T-helper 9 cell (primary cell): Measurements from ENCODE around the gene WWC2.

Experiments used
- DNase-seq: peaks from one replicate; pipeline ENCODE4 v3.0.0-alpha.2; 2020
- total RNA-seq, 2 donors: gene quantifications; one replicate each; lab custom pipeline; 2026; lab: John Stamatoyannopoulos, UW

The WWC2 gene
- 15.4 to 33.0 reads per million in 2 donors for total RNA-seq

DNA sequence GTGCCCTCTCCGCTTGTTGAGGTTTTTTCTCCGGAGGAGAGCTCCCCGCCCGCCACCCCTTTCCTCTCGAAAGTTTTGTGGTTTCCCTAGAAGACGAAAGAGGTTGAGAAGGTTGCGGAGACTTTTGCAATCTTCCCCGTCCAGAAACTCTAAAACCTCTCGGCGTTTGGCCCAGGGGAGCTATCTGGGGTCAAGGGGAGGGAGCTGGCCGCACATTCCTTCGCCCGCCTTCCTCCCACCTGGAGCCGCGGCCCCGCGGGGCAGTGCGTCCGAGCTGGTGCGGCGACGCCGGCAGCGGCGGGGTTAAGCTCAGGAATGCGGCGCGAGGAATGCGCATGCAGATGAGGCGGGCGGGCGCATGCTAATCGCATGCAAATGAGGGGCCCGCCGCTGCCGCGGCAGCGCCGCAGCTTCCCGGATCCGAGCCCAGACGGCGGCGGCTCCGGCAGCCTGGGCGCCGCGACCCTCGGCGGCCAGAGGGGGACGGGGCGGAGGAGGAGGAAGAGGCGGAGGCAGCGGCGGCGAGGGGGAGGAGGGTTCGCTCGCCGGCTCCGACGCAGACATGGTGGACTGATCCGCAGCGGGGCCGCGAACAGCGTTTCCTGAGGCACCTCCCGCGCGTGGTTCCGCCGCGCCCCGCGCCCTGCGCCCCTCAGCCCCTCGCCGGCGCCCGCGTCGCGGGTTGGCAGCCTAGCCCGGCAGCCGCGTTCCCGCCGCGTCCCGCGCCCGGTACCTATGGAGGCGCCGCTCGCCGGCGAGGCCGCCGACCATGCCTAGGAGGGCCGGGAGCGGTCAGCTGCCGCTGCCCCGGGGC, at the start of gene WWC2:
WWC2 (plus strand) TSS at position 535 of the 814 bp plus-strand sequence; CDS start at position 770, 235 bp downstream.
- DNase-seq = peak; percentile 59

- DNase-seq = no peak
These were observed 45.4 kb upstream of the WWC2 start for GRCh38 chr4:183053681-183054080.

GRCh38 chr4:183057255-183057654, 41.8 kb upstream of the WWC2 start:
- no peak for DNase-seq

DNA sequence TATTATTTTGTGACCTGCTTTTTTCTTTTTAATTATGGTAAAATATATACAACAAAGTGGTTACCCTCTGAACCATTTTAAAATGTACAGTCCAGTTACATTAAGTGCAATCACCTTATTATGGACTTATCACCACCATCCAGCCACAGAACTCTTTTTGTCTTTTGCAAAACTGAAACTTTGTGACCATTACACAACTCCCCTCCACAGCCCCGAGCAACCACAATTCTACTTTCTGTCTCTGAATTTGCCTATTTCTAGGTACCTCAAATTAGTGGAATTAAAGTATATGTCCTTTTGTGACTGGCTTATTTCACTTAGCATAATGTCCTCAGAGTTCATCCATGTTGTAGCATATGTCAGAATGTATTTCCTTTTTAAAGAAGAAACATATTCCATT, 39.3 kb upstream of the WWC2 start:
- DNase-seq = no peak

- no peak for DNase-seq
These were observed 30.6 kb upstream of the WWC2 start for GRCh38 chr4:183068502-183068901.

DNA sequence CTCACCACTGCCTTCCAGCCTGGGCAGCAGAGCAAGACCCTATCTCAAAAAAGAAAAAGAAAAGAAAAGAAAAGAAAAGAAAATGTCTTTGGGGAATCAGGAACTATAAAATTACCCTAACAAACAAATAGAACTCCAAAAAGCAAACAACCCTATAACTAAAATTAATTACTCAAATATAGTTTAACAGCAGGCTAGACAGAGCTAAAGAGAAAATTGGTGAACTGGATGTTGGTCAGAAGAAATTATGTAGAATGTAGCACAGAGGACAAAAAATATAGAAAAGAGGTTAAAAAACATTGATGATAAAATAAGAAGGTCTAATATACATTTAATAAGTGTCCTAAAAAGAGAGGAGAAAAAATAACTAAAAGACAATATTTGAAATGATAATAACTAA, 27.8 kb upstream of the WWC2 start:
- no peak for DNase-seq

DNA sequence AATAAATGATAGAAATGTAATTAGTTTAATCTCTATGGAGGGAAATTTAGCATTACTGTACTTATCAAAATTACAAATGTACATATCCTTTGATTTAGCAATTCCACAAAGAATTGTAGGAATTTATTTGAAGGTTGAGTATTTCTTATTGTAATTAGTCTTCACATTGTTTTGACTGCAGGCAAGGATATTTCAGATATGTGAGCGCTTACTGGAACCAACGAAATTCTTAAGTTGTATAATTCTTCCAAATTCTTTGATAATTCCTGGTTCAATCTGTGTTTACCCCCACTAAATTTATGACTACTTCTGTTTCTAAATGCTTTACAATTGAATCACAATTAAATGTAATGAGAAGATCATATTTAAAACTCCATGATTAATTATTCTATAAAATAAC, 26.9 kb upstream of the WWC2 start:
- no peak for DNase-seq

DNA sequence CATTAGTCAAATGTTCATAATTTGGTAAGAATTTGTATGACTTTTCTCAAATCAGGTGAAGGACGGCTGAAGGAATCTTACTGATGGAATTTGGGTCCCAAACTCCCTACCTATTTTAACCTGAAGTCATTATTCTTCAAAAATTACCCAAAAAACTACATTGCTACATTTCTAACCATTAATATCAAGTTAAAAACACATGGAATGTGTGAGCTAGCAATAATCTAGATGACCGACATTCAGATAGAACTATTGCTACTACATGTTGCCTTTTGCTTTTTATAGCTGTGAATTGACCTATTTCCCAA, 25.3 kb upstream of the WWC2 start:
- no peak for DNase-seq

DNA sequence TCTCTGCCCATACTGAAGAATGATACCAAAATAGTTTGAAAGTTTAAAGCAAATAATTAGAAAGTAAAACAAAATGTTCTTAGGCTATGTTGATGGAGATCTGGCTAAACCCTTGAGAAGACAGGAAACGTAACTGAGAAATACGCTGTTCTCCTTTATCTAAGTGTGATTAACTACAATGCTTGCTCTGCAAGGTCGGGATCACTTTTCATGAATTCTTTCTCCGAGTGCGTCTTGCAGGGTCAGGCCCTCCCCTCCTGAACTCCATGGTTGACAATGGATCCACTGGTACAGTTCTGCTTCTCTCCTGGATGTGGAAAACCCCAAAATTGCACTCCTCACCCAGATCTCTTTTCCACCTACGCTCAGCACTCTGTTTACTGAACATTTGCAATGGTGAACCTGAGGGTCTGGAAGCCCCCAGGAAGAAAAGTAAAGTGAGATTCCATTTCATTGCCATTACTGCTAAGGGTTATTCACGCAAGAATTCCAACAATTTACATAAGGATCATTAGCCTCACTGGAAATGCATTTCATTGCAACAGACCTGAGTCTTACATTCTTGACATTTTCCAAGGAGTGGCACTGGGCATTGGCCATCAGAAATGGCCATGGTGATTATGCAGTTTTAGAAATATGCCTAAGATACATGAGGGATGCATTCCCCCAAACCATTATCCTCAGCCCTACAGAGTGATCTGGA, 24.6 kb upstream of the WWC2 start:
- no peak for DNase-seq

GRCh38 chr4:183078634-183079033, 20.4 kb upstream of the WWC2 start:
- DNase-seq = no peak

- DNase-seq = no peak
These were observed 18.5 kb upstream of the WWC2 start for GRCh38 chr4:183080372-183081115.

DNA sequence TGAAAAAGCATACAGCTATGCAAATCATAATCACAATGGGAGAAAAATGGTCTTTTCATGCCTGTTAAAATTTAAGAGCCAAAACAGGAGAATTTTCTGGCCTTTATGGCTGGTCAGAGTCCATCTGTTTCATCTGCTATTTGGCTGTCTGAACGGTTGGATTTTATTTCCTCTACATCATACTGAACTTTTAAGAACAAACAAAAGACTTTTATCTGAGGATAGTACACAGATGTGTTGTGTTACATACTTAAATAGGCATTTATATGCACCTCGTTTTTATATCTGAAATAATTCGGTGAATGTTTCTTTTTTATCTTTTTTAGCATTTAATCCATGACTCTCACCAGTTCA, 18.0 kb upstream of the WWC2 start:
- DNase-seq = no peak

GRCh38 chr4:183082053-183082452, 17.0 kb upstream of the WWC2 start:
- no peak for DNase-seq

DNA sequence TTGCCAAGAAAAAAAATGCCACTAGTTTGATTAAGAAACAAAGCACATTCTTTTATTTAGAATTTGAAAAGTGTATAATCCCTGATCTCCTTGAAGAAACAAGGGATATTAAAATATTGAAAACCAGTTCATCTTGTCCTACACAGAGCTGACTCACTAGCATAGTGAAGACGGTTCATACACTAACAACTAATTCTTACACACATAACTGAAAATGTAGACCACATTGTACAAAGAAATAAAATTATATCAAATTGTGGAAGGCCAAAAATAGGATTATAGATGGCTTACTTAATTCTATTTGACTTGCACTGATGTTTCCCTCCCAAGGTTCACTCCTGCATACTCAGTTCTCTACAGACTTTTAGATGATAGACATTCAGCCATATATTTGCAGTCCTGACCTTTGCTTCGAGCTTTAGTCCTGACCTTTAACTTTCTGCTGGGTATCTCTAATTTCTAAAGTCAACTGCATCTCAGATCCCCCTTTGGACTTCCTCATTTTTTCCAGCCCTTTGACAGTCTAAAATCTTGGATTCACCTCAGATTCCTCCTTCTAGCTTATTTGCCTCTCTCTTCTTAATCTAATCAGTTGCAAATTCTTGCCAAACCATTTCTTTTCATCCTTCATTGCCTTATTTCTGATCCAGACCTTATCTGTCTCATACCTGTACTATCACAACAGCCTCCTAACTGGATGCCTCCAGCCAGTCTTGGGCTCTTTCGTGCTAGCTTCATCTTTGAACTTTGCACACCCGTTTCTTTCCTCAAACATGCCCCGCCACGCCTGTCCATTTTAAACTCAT, 4.5 kb upstream of the WWC2 start:
- DNase-seq = no peak

DNA sequence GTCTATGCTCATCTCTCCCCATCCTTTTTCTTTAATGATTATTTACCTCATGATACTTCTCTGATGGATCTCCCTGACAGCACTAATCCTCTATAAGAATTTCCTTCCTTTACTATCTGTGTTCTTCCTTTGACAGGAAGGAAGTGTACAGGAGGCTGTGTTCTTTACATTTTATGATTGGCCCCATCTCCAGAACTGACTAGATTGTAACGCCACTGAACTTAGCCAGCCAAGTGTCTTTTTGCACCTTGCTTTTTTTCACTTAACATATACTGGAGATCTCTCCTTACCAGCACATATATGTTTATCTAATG, 3.9 kb upstream of the WWC2 start:
- no peak for DNase-seq

DNA sequence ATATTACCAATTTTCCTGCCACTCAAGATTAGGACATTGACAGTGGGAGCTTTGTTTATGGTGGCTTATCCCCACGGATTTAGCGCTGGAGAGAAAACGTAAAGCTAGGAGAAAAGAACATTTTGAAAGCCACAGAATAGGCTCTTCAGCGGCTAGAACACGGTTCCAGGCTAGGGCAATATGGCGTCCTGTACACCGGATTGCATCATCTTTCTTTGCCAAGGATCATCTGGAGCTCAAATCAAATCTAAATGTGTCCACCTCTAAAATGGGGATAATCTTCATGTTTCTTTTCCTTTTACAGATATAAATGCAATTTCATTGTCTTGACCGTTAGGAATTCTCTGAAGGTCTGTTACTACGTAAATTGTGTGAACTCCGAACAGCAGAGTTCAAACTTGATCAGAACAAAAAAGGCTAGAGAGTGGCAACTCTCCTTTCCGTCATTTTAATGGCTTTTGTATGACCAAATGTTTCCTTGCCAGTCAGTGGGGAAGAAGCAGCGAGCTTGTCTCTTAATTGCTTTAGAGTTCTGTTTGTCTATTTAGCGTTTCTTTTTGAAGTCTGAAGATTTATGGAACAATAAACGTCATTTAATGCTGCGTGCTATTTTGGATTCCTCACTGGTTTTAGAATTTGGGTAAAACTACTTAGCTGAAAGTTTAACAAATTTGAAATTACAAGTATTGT, 2.6 kb upstream of the WWC2 start:
- DNase-seq = no peak

- peak; percentile 6 for DNase-seq
These were observed 1.6 kb upstream of the WWC2 start for GRCh38 chr4:183097231-183098018.

- peak; percentile 25 for DNase-seq
These were observed 886 bp upstream of the WWC2 start for GRCh38 chr4:183098019-183098722.

GRCh38 chr4:183099537-183100297, 660 bp downstream of the WWC2 start:
- peak; percentile 3 for DNase-seq

DNA sequence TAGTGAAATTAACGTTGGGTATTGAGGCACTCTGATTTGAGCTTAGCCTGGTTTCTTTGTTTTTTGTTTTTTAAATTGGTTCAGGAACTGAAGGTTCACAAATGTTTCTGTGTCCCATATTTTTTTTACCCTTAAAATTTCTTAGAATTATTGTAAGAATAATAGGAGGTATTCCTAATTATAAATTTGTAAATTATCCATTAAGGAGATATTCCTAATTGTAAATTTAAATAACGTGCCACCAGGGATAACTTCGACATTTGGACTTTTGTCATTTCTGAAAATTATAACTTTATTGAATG, 1.2 kb downstream of the WWC2 start:
- no peak for DNase-seq
